RWPE2 (cell line): ENCODE data around the gene PPL.

Experiments
- ATAC-seq: fragments of 200-7000 bp; cut with Tn5 transposase; 3 replicates; pipeline ENCODE4 v1.9.1; 2021; ENCODE audit warnings: low read depth
- DNase-seq: peaks from one replicate; pipeline ENCODE4 v3.0.0-alpha.2; 2020; ENCODE audit warnings: low spot score
- H3K27ac ChIP-seq: fragments of 450-650 bp; 2 replicates; pipeline ENCODE4 v1.5.1; 2017; ENCODE audit warnings: mild to moderate bottlenecking; ENCODE audit not compliant: poor library complexity, severe bottlenecking
- H3K27me3 ChIP-seq: fragments of 250-450 bp; sonication (Bioruptor Pico); 2 replicates; pipeline ENCODE4 v1.5.1; 2021; ENCODE audit warnings: mild to moderate bottlenecking, moderate library complexity; ENCODE audit not compliant: insufficient read depth, poor library complexity, severe bottlenecking
- H3K36me3 ChIP-seq: fragments of 250-450 bp; sonication (Bioruptor Pico); 2 replicates; pipeline ENCODE4 v1.5.1; 2020; ENCODE audit warnings: low read depth, mild to moderate bottlenecking, moderate library complexity
- H3K4me1 ChIP-seq: fragments of 250-450 bp; sonication (Bioruptor Pico); 2 replicates; pipeline ENCODE4 v1.5.1; 2021; ENCODE audit warnings: mild to moderate bottlenecking, moderate library complexity; ENCODE audit not compliant: insufficient read depth, poor library complexity, severe bottlenecking
- H3K4me3 ChIP-seq: fragments of 250-450 bp; sonication (Bioruptor Pico); 2 replicates; pipeline ENCODE4 v1.5.1; 2021; ENCODE audit warnings: mild to moderate bottlenecking, moderate library complexity; ENCODE audit not compliant: severe bottlenecking
- H3K9me3 ChIP-seq: fragments of 250-450 bp; sonication (Bioruptor Pico); 2 replicates; pipeline ENCODE4 v1.5.1; 2021; ENCODE audit warnings: mild to moderate bottlenecking, moderate library complexity; ENCODE audit not compliant: severe bottlenecking
- CTCF ChIP-seq: fragments of 450-650 bp; IDR thresholded peaks from one replicate; pipeline ENCODE4 v1.5.1; 2017; ENCODE audit warnings: mild to moderate bottlenecking, moderate library complexity; ENCODE audit not compliant: poor library complexity, severe bottlenecking

The PPL gene

DNA sequence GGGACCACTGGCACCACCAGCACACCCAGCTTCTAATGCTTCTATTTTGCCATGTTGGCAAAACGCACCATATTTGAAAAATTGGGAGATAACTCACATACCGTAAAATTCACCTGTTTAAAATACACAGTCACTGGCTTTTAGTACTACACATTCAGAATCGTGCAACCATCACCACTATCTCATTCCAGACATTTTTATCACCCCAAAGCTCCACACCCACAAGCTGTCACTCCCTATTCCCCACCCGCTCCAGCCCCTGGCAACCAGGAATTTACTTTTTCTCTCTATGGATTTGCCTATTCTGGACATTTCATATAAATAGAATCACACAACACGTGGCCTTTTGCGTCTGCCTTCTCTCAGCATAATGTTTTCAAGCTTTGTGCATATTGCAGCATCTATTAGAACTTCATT lies 25.0 kb downstream of the PPL start:
- Histone ChIP-seq H3K4me1 (peaks cover 4% of the 10 kb centered on the region), H3K27me3 (no peaks in the 10 kb centered on the region), H3K36me3 (peaks cover 51% of the 10 kb centered on the region), H3K9me3 (no peaks in the 10 kb centered on the region), H3K27ac (peak overlapping the region; percentile 25), H3K4me3 (no peak overlapping the region)
- ATAC-seq (peak; percentile 65), DNase-seq (no peak)
- TF ChIP-seq CTCF = no peak

DNA sequence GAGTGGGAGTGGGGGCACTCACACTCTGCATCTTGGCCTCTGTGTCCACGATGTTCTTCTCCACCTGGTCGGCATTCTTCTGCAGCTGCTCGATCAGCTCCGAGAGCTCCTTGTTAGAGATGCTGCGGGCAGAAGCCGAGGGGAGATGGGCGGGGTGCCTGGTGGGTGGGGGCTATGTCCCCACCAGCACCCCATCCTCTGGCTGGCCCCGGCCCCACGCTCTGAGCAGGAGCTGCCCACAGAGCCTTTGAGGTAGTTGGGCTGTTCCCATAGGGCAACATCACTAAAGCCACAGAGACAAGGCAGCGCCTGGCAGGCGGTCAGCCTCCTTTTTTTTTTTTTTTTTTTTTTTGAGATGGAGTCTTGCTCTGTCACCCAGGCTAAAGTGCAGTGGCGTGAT lies 26.1 kb downstream of the PPL start:
- peaks cover 53% of the 10 kb centered on the region for H3K36me3 ChIP-seq
- no peak overlapping the region for H3K4me3 ChIP-seq
- ATAC-seq (no peak), DNase-seq (no peak)
- H3K4me1 ChIP-seq = no peaks in the 10 kb centered on the region
- H3K27me3 ChIP-seq = no peaks in the 10 kb centered on the region
- no peaks in the 10 kb centered on the region for H3K9me3 ChIP-seq
- H3K27ac ChIP-seq = no peak overlapping the region
- TF ChIP-seq CTCF = no peak

- DNase-seq = no peak
- no peak for TF ChIP-seq CTCF
- no peak for ATAC-seq
Measured at GRCh38 chr16:4909825-4910224, 27.1 kb downstream of the PPL start.

GRCh38 chr16:4908854-4909401 lies 28.0 kb downstream of the PPL start:
- no peak for DNase-seq
- H3K27ac ChIP-seq = no peak overlapping the region
- H3K27me3 ChIP-seq = no peaks in the 10 kb centered on the region
- no peak for ATAC-seq
- no peak for TF ChIP-seq CTCF
- H3K4me3 ChIP-seq = no peak overlapping the region
- peaks cover 55% of the 10 kb centered on the region for H3K36me3 ChIP-seq
- no peaks in the 10 kb centered on the region for H3K9me3 ChIP-seq
- H3K4me1 ChIP-seq = no peaks in the 10 kb centered on the region

More at GRCh38 chr16:4909825-4910224, 27.1 kb downstream of the PPL start:
- no peaks in the 10 kb centered on the region for H3K9me3 ChIP-seq
- peaks cover 54% of the 10 kb centered on the region for H3K36me3 ChIP-seq
- no peaks in the 10 kb centered on the region for H3K4me1 ChIP-seq
- H3K27ac ChIP-seq = no peak overlapping the region
- no peaks in the 10 kb centered on the region for H3K27me3 ChIP-seq
- H3K4me3 ChIP-seq = no peak overlapping the region

- Histone ChIP-seq H3K27ac (no peak overlapping the region), H3K36me3 (peaks cover 72% of the 10 kb centered on the region), H3K4me3 (no peak overlapping the region), H3K27me3 (no peaks in the 10 kb centered on the region), H3K4me1 (no peaks in the 10 kb centered on the region), H3K9me3 (no peaks in the 10 kb centered on the region)
- no peak for DNase-seq
- no peak for ATAC-seq
- no peak for TF ChIP-seq CTCF
Measured at GRCh38 chr16:4904942-4905615, 31.9 kb downstream of the PPL start.
